Coronary artery (tissue), 2 donors: ENCODE measurements around the gene REEP3.
A peak's percentile ranks its signal among the peaks of the same experiment; 100 is the strongest.

Source experiments
- DNase-seq: peaks from one replicate; pipeline ENCODE4 v3.0.0-alpha.2; 2017; ENCODE audit warnings: low spot score
- H3K27ac ChIP-seq, 2 donors: fragments of 200-600 bp; sonication (generic); one replicate each; pipeline ENCODE4 v1.5.1; 2016 to 2019
- H3K4me3 ChIP-seq: fragments of 200-600 bp; sonication (generic); 2 replicates; pipeline ENCODE4 v1.5.1; 2016; ENCODE audit warnings: mild to moderate bottlenecking, moderate library complexity
- TF ChIP-seq, protein P1 (sequence below): fragments of 200-600 bp; sonication (generic); IDR thresholded peaks from one replicate; pipeline ENCODE4 v1.5.1; 2019; ENCODE audit warnings: antibody characterized with exemption

The REEP3 gene

DNA sequence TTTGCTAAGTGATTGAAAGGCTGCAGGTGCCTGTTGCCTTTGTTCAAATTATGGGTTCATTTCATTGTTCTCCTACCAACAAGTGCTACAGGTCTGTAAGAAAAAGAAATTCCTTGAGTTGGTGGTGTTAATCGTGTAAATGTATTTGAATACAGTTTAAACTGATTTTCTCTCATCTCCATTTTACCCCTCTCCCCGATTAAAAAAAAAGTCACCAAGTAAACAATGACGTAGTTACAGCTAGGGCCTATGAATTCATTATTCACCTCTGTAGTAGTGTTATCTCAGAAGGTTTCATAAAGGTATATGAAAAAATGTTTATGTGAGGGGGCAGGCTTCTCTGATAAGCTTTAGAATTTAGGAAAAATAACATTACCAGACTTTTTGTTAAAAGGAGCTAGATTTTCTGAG is 1.1 kb downstream of the REEP3 start:
- peak overlapping the region; percentile 97 to 100 for H3K27ac ChIP-seq
- DNase-seq = no peak
- TF ChIP-seq, protein P1, sequence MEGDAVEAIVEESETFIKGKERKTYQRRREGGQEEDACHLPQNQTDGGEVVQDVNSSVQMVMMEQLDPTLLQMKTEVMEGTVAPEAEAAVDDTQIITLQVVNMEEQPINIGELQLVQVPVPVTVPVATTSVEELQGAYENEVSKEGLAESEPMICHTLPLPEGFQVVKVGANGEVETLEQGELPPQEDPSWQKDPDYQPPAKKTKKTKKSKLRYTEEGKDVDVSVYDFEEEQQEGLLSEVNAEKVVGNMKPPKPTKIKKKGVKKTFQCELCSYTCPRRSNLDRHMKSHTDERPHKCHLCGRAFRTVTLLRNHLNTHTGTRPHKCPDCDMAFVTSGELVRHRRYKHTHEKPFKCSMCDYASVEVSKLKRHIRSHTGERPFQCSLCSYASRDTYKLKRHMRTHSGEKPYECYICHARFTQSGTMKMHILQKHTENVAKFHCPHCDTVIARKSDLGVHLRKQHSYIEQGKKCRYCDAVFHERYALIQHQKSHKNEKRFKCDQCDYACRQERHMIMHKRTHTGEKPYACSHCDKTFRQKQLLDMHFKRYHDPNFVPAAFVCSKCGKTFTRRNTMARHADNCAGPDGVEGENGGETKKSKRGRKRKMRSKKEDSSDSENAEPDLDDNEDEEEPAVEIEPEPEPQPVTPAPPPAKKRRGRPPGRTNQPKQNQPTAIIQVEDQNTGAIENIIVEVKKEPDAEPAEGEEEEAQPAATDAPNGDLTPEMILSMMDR = no peak
- peak overlapping the region; percentile 99 for H3K4me3 ChIP-seq

DNA sequence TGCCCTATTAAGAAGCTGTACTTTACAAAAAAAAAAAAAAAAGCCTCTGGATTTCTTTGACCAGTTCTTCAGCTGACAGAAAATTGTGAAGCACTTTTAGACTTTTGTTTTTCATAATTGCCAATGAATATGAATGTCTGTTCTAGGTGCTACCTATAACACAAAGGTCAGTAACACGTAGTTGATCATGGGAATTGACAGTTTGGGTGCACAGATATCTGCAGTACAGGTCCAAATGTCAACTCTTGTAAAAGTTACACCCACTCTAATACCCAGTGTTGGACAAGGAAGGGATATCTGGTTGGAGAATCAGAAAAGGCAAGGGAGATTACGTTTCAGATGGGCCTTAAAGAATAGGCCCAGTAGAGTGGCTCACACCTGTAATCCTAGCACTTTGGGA is 1.8 kb downstream of the REEP3 start:
- TF ChIP-seq, protein P1 = no peak
- Histone ChIP-seq H3K27ac (peak overlapping the region; percentile 36 to 48), H3K4me3 (peak overlapping the region; percentile 99)
- no peak for DNase-seq

DNA sequence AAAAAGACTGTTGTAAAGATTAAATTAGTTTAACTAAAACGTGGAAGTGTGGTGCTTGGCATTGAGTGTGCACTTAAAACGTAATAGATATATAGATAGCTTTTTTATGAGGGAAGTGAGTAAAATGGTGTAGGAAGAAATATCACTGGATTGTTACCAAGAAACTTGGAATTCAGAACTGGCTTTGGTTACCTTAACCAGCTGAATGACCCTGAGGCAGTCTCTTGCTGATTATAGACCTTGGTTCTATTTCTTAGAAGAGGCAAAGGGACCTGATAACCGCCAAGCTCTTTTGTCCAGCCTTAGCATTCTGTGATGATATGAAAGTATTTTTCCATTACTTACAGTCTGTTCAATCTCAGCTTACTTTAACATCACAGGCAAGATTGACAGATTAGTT is 3.8 kb downstream of the REEP3 start:
- TF ChIP-seq, protein P1 = no peak
- H3K27ac ChIP-seq = no peak overlapping the region
- DNase-seq = no peak
- no peak overlapping the region for H3K4me3 ChIP-seq

DNA sequence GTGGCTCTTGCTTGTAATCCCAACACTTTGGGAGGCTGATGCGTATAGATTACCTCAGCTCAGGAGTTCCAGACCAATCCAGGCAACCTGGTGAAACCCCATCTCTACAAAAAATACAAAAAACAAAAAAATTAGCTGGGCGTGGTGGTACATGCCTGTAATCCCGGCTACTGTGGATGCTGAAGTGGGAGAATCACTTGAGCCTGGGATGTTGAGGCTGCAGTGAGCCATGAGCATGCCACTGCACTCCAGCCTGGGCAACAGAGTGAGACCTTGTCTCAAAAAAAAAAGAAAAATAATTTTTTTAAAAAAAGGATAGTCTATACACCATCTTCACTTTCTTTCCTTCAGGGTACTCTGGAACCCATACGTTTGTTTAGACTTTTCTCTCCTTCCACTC is 6.2 kb downstream of the REEP3 start:
- Histone ChIP-seq H3K4me3 (no peak overlapping the region), H3K27ac (no peak overlapping the region)
- TF ChIP-seq, protein P1 = no peak
- no peak for DNase-seq

DNA sequence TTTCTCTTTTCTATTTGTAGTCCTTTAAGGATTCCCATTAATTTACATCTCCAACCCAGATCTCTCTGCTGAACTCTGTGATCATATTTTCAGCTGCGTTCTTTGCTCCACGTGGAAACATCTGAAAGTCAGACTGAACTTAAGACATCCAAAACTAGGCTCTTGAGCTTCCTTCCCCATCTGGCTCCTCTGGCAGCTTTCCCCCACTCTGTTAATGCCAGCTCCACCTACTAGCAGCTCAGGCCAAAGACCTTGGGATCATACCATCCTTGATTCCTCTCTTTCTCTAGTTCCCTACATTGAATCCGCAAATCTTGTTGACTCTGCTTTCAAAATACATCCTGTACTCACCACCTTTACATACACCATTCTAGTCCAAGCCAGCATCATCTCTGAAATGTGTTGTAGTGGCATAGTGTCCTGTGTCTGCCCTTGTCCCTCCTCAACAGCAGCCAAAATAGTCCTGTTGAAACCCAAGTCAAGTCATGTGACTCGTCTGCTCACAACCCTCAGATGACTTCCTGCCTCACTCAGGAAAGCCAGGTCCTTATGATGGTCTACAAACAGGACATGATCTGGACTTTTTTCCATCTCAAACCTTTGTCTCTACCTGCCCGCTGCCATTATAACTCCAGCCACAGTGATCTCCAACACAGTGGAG is 7.0 kb downstream of the REEP3 start:
- Histone ChIP-seq H3K27ac (no peak overlapping the region), H3K4me3 (no peak overlapping the region)
- no peak for DNase-seq
- TF ChIP-seq, protein P1 = no peak

DNA sequence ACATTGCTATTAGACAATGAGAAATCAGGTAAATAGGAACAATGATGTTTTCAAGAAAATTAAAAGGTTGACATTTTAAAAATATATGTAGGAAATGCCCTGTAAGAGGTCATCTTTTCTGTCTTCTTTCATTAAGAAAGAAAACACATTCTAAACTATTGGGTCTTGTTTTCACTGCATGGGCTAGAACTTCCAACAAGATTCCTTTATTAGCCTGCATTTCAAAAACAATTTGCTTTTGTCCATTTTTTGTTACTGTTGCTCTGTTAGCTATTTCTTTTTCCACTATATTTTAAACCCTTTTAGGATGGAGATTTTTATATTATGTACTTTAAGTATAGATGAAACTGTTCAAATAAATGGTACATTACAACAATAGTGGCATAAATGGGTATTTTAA is 9.2 kb downstream of the REEP3 start:
- TF ChIP-seq, protein P1 = no peak
- no peak overlapping the region for H3K27ac ChIP-seq
- H3K4me3 ChIP-seq = no peak overlapping the region
- DNase-seq = no peak

DNA sequence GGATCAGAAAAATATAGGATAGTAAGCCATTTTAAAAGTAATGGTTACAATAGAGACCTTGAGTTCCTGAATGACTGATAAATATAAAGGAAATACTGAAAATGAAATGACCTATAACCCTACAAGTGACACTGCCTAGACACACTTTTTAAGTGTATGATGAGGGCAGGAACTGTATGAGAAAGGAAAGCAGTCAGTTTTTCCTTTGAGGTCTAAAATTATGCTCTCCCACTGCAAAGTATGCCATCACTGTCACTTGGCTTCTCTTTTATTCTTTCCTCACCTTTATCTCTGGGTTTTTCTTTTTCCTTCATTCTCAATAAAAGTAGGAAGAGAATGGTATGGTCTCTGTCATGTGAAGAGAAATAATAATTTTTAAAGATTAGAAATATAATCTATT is 13.5 kb downstream of the REEP3 start:
- Histone ChIP-seq H3K27ac (no peak overlapping the region), H3K4me3 (no peak overlapping the region)
- DNase-seq = no peak
- TF ChIP-seq, protein P1 = no peak
